HG03135 (cell line): ENCODE measurements around the gene STK32B.
"Not testable (repeated sequence)": the region's sequence is repeated elsewhere in the genome, so short reads cannot be mapped to it uniquely, and the experiment has no call there.

Experiments
- ATAC-seq: cut with Tn5 transposase; IDR thresholded peaks from one replicate; pipeline ENCODE4 v1.9.1; 2021; ENCODE audit warnings: mild to moderate bottlenecking, moderate library complexity; ENCODE audit not compliant: unreplicated experiment

Gene STK32B

DNA sequence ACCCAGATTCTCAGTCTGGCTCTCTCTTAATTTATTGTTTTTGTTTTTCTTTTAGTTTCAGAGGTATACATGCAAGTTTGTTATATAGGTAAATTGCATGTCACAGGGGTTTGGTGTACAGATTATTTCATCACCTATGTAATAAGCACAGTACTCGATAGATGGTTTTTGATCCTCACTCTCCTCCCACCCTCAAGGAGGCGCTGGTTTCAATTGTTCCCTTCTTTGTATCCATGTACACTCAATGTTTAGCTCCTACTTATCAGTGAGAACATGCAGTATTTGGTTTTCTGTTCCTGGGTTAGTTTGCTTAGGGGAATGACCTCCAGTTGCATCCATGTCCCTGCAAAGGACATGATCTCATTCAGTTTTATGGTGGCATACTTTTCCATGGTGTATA is 198.4 kb downstream of the STK32B start:
- no peak for ATAC-seq

DNA sequence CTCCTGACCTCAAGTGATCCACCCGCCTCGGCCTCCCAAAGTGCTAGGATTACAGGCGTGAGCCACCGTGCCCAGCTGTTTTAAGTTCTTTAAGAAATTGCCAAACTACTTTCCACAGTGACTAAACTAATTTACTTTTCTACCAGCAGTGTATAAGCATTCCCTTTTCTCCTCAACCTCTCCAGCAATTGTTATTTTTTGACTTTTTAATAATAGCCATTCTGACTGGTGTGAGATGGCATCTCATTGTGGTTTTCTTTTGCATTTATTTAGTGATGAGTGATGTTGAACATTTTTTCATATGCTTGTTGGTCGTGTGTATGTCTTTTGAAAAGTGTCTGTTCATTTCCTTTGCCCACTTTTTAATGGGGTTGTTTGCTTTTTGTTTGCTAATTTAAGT is 199.3 kb downstream of the STK32B start:
- not testable (repeated sequence) for ATAC-seq

DNA sequence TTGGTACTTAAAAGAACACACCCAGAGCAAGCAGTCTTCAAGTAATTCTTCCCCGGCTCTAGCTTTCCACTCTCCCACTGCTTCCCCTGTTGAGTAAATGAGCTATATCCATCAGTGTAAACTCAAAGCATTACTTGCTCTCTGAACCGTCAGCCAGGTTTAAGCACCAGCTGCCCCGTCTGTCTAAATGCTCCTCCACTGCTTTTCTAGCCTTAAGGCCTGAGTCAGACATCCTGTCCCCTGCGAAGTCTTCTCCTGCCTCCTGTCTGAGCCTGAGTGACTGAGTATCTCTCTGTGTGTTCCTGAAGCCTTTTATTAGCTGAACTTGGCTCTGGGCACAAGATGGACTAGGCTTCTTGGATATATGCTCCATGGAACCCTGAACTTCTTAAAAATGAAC is 205.1 kb downstream of the STK32B start:
- ATAC-seq, result no peak

DNA sequence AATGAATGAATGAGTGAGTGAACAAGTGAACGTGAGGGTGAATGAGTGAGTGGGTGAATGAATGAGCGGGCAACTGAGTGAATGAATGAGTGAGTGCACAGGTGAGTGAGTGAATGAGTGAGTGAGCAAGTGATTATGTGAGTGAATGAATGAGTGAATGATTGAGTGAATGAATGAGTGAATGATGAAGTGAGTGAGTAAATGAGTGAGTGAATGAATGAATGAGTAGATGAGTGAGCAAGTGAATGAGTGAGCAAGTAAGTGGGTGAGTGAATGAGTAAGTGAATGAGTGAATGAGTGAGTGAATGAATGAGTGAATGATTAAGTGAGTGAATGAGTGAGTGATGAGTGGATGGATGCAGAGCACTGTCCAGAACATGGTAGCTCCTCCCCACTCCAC is 205.8 kb downstream of the STK32B start:
- ATAC-seq, result no peak

DNA sequence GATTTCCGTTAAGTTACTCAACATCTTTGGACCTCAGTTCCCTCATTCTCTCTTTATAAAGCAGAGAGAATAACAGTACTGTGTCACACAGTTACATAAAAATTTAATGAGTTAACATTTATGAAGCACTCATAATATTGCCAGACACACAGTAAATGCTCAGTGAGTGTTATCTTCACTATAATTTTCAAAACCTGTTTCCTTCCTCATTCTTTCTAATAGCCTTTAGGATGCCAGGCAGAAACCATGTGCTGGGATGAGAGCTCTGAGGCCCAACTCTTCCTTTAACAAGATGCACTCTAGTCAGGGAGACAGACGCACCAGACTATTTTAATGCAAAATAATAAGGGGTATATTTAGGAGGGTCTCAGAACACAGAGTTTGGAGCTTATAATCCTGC is 208.2 kb downstream of the STK32B start:
- ATAC-seq, result no peak

DNA sequence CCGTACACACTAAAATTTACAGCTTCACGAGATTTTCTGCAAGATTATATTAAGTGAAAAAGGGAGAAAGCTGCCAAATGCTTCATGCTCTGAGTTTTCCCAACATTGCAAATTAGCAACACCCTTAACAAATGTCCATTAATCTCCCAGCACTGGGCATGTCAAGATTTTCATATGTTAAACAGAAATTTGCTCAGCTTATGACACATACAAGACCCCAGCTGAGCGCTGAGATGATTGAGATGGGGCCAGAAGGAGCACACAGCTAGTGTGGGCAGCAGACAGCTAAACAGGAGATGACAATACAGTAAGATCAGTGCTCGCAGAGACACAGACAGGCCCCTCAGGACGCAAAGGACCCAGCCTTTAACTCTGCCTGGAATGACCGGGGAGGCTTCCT is 208.8 kb downstream of the STK32B start:
- no peak for ATAC-seq

DNA sequence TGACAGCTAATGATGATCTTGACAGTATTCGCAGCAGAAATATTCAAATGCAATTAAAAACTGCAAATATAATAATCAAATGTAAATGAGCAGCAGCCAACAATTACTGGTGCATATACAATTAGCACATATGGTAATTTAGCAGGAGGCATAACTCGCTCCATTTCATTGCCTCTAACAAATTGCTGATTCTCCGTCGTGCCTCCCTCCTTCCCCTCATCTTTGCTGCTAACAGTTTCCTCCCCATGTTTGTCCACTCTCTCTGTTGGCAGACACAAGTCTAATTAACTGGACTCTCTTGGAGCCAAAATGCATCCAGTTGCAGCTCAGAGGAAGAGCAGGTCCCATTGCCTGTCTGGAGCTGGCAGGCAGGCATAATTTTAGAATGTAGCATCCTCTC is 210.6 kb downstream of the STK32B start:
- no peak for ATAC-seq

DNA sequence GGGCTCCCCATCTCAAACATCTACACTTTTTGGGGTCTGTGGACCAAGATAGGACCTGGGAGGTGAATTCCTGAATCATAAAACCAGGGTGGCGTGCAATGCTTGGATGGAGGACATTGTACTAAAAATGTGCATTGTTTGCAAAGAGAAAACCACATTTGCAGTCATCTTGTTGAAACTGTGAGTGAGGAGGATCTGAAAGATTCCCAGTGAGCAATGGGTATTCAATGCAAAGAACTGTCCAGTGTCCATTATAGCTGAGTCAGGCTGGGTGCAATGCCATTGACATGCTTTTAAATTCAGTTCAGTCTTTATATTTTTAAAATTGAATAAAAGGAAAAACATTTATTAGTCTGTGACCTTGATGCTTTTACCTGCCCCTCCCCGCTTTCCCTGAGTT is 215.7 kb downstream of the STK32B start:
- no peak for ATAC-seq

DNA sequence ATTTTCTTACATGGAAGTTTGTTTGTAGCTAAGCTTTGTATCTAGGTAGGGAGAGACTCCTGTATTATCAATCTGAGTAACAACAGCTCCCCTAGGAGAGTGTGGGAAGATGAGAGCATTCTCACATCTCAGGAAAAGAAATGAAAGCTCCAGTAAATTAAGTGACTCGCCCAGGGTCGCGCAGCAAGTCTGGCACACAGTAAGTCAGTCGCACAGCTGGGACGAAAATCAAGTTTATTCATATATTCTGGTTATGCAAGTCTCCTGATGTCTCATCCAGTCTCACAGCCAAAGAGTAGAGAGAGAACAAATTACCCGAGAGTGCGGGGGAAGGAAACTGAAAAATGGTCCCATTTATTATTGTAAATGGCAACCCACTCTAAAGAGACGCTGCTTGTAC is 216.1 kb downstream of the STK32B start:
- ATAC-seq, result no peak

DNA sequence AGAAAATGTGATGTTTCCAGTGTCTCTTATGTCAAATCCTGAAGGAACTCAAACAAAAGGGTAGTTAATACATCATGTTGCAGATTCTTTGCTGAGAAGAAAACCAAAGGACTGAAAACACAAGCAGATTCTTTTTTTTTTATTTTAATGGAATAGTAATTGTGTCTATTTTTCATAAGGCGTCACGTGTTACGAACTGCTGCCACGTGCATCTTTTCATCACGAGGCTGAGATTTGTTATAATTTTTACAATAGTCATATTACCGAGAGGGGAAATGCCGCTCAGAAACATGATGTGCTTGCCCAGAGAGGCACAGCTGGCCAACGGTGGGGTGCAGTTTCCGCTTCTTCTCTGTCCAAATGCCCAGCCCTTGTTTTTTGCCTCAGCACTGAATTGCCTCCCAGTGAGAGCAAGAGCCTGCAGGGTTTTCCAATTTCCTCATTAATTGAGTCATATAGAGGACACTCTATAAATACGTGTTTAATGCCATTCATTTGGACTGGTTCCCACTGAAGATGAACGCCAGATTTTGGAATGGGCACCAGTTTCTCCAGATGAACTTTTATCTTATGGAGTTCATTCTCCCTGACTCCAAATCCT is 225.3 kb downstream of the STK32B start:
- ATAC-seq, result no peak

DNA sequence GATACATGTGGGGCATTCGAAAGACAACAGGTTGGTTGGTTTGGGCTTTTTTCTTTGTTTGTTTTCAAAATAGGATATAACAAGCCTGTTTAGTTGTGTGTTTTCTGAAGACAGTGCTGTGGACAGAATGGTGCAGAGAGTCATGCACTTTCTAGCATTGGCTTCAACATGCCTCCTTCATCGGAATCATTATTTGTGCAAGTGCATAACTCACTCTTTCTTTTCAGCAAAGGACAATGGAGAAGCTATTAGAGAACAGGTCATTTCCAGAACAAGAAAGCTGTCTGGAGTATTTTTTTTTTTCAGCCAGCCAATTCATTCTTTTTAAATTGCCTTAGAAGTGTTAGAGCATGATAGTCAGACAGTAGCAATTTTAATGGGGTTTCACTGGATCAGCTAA is 225.8 kb downstream of the STK32B start:
- no peak for ATAC-seq

DNA sequence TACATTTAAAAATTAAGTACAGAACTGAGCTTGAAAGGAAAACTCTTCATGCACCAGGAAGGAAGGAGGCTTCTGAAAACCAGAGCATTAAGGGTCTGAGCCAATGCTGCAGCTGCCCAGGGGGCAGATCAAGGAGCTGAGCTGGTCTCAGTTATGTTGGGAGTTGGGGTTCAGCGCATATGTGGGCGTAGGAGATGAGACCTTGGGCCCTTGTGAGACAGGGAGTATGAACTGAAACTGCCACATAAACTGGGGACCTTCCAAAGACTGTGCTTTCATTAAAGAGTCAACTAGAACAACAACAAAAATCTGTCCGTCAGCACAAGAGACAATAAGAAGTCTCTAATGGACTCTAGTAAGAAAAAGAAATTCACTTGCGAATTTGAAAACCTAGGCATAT is 226.9 kb downstream of the STK32B start:
- no peak for ATAC-seq

DNA sequence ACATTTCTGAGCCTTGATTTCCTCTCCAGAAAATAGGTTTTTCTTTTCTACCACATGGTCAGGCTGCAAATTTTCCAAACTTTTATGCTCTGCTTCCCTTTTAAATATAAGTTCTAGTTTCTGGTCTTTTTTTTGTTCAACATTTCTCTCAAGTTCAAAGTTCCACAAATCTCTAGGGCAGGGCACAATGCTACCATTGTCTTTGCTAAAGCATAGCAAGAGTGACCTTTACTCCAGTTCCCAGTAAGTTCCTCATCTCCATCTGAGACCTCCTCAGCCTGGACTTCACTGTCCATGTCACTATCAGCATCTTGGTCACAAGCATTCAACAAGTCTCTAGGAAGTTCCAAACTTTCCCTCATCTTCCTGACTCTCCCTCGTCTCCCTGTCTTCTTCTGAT is 228.8 kb downstream of the STK32B start:
- ATAC-seq, result not testable (repeated sequence)

DNA sequence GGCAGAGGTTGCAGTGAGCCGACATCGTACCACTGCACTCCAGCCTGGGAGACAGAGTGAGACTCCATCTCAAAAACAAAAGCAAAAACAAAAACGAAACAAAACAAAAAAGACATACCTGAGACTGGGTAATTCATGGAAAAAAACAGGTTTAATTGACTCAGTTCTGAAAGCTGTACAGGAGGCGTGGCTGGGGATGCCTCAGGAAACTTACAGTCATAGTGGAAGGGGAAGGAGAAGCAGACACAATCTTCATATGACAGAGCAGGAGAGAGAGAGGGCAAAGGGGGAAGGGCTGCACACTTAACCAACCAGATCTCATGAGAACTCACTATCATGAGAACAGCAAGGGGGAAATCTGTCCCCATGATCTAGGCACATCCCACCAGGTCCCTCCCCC is 229.5 kb downstream of the STK32B start:
- no peak for ATAC-seq

DNA sequence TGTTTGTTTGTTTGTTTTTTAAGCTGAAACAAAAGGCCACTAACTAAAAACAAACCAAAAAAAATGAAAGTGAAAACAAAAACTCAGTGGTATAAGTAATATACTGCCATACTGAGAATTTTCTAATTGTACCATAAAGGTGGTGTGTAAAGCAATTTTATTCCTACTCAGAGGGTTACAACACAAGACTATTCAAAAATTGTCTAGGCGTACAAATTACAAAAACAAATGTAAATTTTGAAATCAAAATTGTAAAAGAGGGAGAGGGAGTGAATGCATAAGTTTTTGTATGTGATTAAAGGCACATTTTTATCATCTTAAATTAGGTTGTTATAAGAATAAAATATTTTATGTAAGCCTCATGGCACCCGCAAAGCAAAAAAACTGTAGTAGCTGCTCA is 232.6 kb downstream of the STK32B start:
- no peak for ATAC-seq

DNA sequence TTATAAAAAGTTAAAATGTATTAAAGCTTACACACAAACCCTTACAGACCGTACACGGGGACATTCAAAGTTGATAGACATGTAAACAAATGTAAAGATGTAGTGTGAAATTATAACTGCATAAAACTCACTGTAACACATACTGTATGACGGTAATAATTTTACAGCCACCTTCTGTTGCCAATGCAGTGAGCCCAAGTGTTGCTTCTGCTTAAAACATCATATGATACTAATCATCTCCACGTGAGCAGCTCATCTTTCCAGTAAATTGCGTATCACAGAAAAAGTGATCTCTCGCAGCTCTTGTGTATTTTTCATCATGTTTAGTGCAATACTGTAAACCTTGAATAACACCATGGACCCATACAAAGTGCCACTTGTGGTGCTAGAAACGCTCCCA is 233.2 kb downstream of the STK32B start:
- no peak for ATAC-seq

DNA sequence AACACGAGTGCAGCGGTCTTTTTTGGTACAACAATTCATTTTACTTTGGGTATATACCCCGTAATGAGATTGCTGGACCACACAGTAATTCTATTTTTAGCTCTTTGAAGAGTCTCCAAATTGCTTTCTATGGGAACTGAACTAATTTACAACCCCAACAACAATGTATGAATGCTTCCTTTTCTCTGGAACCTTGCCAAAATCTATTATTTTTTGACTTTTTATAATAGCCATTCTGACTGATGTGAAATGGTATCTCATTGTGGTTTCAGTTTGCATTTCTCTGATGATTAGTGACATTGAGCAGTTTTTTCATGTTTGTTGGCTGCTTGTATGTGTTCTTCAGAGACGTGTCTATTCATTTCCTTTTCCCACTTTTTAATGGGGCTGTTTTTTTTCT is 240.8 kb downstream of the STK32B start:
- ATAC-seq, result no peak

DNA sequence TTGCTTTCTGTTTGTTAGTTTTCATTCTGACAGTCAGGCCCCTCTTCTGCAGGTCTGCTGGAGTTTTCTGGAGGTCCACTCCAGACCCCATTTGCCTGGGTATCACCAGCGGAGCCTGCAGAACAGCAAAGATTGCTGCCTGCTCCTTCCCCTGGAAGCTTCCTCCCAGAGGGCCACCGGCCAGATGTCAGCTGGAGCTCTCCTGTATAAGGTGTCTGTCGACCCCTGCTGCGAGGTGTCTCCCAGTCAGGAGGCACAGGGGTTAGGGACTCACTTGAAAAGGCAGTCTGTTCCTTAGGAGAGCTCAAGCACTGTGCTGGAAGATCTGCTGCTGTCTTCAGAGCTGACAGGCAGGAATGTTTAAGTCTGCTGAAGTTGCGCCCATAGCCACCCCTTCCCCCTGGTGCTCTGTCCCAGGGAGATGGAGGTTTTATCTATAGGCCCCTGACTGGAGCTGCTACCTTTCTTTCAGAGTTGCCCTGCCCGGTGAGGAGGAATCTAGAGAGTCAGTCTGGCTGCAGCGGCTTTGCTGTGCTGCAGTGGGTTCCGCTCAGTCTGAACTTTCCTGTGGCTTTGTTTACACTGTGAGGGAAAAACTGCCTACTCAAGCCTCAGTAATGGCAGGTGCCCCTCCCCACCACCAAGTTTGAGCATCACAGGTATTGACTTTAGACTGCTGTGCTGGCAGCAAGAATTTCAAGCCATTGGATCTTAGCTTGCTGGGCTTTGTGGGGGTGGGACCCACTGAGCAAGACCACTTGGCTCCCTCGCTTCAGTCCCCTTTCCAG is 246.9 kb downstream of the STK32B start:
- not testable (repeated sequence) for ATAC-seq

DNA sequence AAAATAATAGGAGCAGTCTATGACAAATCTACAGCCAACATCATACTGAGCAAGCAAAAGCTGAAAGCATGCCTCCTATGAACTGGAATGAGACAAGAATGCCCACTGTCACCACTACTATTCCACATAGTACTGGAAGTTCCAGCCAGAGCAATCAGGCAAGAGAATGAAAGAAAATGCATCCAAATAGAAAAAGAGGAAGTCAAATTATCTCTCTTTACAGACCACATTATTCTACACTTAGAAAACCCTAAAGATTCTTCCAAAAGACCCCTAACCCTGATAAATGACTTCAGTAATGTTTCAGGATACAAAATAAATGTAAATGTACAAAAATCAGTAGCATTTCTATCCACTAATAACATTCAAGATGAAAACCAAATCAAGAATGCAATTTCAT is 249.0 kb downstream of the STK32B start:
- ATAC-seq, result no peak

DNA sequence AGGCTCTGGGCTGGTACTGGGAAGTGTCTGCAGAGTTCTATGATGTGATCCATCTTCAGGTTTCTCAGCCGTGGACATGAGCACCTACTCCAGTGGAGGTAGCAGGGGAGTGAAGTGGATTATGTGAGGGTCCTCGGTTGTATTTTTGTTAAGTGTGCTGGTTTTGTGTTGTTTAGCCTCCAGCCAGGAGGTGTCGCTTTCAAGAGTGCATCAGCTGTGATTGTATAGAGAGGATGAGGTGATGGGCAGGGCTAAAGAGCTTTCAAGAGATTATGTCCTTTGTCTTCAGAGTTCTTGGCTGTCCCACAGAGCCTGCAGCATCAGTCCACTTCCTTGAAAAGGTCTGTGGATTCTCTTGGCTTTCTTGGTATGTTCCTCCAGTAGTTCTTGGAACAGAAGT is 256.6 kb downstream of the STK32B start:
- no peak for ATAC-seq

DNA sequence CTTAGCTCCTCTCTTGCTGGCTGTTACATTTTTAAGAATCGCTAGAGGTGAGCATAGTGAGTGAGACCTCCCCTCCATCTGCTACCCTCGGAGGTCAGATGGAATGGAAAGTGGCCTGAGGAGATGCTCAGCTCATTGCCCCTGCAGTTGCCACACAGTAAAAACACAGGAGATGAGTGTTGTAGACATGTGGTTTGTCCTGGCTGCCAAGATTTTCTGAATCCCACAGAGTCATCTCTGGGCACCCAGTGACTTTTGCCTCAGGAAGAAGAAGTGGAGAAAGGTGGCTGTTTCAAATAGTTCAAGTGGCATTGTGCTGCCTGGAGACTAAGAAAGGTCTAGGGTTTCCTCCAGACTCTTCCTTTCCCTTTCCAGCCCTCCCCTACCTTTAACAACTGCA is 271.0 kb downstream of the STK32B start:
- no peak for ATAC-seq

DNA sequence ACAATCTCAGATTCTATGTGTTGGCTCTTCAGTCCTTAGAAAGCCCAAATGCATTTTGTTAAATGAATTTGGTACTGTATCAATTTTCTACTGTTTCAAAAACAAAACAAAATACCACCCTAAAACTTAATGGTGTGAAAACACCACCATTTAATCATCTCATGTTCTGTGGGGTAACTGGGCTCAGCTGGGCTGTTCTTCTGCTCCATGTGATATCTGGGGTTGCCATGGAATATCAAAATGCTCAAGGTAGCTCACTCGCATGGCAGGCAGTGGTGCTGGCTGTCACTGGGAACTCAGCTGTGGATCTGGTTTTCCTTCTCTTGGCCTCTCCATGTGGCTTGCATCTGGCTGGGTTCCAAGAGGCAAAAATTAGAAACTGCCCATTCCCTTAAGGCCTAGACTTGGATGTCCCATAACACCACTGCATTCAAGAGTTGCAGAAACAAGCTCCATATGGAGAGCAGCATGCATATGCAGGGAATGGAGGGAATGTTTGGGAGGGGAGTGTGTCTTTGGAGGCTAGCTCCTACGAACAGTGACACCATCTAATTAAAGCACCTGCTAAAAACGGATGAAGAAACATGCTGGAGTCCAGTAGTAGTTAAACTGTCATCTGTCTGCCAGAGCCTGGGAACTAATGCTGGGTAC is 279.2 kb downstream of the STK32B start:
- no peak for ATAC-seq
